ENCODE measurements around the gene C12orf43. TPM values are rescaled to one million over a fixed set of nuclear protein-coding genes. Genes with fewer than 3 reads are reported as not detected.
A peak's percentile ranks its signal among the peaks of the same experiment; 100 is the strongest.

C12orf43 gene
- total RNA-seq, 2 donors from 2014 or later, result 13.7 to 15.7 TPM

GRCh38 chr12:121034616-121035305 is 18.5 kb upstream of the C12orf43 start:
- intact Hi-C loops (cut with DNase I), result no loop called here
- peak; percentile 17 for DNase-seq (ENCODE audit: low spot score)

GRCh38 chr12:121033625-121034349 is 17.5 kb upstream of the C12orf43 start:
- DNase-seq (ENCODE audit: low spot score), result peak; percentile 72
- intact Hi-C loops (cut with DNase I), result no loop called here

- intact Hi-C loops (cut with DNase I), result no loop called here
- peak; percentile 29 for DNase-seq (ENCODE audit: low spot score)
Observed at GRCh38 chr12:121030576-121031212, 14.4 kb upstream of the C12orf43 start.

GRCh38 chr12:121026274-121027045 is 10.2 kb upstream of the C12orf43 start:
- peak; percentile 26 for DNase-seq (ENCODE audit: low spot score)
- intact Hi-C loops (cut with DNase I), result no loop called here

- DNase-seq (ENCODE audit: low spot score), result peak; percentile 24
- intact Hi-C loops (cut with DNase I), result no loop called here
Observed at GRCh38 chr12:121025442-121026226, 9.3 kb upstream of the C12orf43 start.

- peak; percentile 32 for DNase-seq (ENCODE audit: low spot score)
- intact Hi-C loops (cut with DNase I), result no loop called here
Observed at GRCh38 chr12:121023799-121024198, 7.5 kb upstream of the C12orf43 start.

- intact Hi-C loops (cut with DNase I), result no loop called here
- no peak for DNase-seq (ENCODE audit: low spot score)
Observed at GRCh38 chr12:121022713-121023112, 6.4 kb upstream of the C12orf43 start.

- intact Hi-C loops (cut with DNase I), result no loop called here
- no peak for DNase-seq (ENCODE audit: low spot score)
Observed at GRCh38 chr12:121021754-121022153, 5.5 kb upstream of the C12orf43 start.

GRCh38 chr12:121018860-121019617 is 2.8 kb upstream of the C12orf43 start:
- no peak for DNase-seq (ENCODE audit: low spot score)
- intact Hi-C loops (cut with DNase I), result no loop called here

GRCh38 chr12:121017966-121018491 is 1.7 kb upstream of the C12orf43 start:
- DNase-seq (ENCODE audit: low spot score), result peak; percentile 12
- intact Hi-C loops (cut with DNase I), result no loop called here

- DNase-seq (ENCODE audit: low spot score), result no peak
- intact Hi-C loops (cut with DNase I), result no loop called here
Observed at GRCh38 chr12:121013715-121014114, 2.6 kb downstream of the C12orf43 start.

- no peak for DNase-seq (ENCODE audit: low spot score)
- intact Hi-C loops (cut with DNase I), result no loop called here
Observed at GRCh38 chr12:121011820-121012219, 4.5 kb downstream of the C12orf43 start.

- intact Hi-C loops (cut with DNase I), result no loop called here
- no peak for DNase-seq (ENCODE audit: low spot score)
Observed at GRCh38 chr12:121010860-121011259, 5.4 kb downstream of the C12orf43 start.

- intact Hi-C loops (cut with DNase I), result no loop called here
- no peak for DNase-seq (ENCODE audit: low spot score)
Observed at GRCh38 chr12:121009741-121010140, 6.5 kb downstream of the C12orf43 start.

- intact Hi-C loops (cut with DNase I), result no loop called here
- DNase-seq (ENCODE audit: low spot score), result no peak
Observed at GRCh38 chr12:121008347-121009098, 7.8 kb downstream of the C12orf43 start.

GRCh38 chr12:121005346-121005815 is 10.9 kb downstream of the C12orf43 start:
- no peak for DNase-seq (ENCODE audit: low spot score)
- intact Hi-C loops (cut with DNase I), result no loop called here

- DNase-seq (ENCODE audit: low spot score), result no peak
- intact Hi-C loops (cut with DNase I), result no loop called here
Observed at GRCh38 chr12:121004253-121004815, 12.0 kb downstream of the C12orf43 start.
